Measurements from ENCODE around the gene ANXA9.

The ANXA9 gene

DNA sequence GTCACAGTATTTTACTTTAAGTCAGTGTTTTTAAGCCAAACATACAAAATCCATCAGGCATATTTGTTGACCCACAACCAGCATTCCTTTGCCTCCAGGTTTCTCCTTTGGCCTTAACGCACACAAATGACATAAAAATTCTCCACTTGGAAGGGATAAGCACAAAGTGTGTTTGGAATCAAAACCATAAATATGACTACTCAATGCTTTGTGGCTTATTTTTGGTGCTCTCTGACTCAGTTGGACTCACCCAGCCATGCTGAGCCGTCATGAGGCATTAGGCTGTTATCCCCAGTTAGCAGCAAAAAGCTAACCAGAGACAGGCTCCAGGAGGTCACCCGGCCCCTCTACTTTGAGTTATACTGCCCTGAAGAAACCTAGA lies 27.1 kb downstream of the ANXA9 start (continued):
- TF ChIP-seq PATZ1 (CRISPR knock-in tag; IDR thresholded peaks at IDR 0.05; ENCODE audit: borderline replicate concordance) (no peak), ZNF70 (CRISPR knock-in tag; IDR thresholded peaks at IDR 0.05) (no peak), SNAI2 (CRISPR knock-in tag; IDR thresholded peaks at IDR 0.05) (no peak), ESRRG (CRISPR knock-in tag; IDR thresholded peaks at IDR 0.05) (no peak), CREB5 (CRISPR knock-in tag; IDR thresholded peaks at IDR 0.05; ENCODE audit: low read depth) (no peak), TCF4 (CRISPR knock-in tag; IDR thresholded peaks at IDR 0.05; ENCODE audit: borderline replicate concordance) (no peak), OSR1 (CRISPR knock-in tag; IDR thresholded peaks at IDR 0.05) (no peak), ISL1 (CRISPR knock-in tag; IDR thresholded peaks at IDR 0.05) (no peak)

GRCh38 chr1:151009674-151010345 lies 27.7 kb downstream of the ANXA9 start:
- TF ChIP-seq GLIS3 (CRISPR knock-in tag; IDR thresholded peaks at IDR 0.05) (no peak), TSHZ2 (CRISPR knock-in tag; IDR thresholded peaks at IDR 0.05) (no peak), CSDC2 (CRISPR knock-in tag; IDR thresholded peaks at IDR 0.05) (no peak), ESRRG (CRISPR knock-in tag; IDR thresholded peaks at IDR 0.05) (no peak), ZC3H10 (CRISPR knock-in tag; IDR thresholded peaks at IDR 0.05) (no peak), ZFP3 (CRISPR knock-in tag; IDR thresholded peaks at IDR 0.05) (no peak), TCF4 (CRISPR knock-in tag; IDR thresholded peaks at IDR 0.05; ENCODE audit: borderline replicate concordance) (no peak), ZNF8 (CRISPR knock-in tag; IDR thresholded peaks at IDR 0.05) (no peak), RARB (CRISPR knock-in tag; IDR thresholded peaks at IDR 0.05) (no peak), TOX (CRISPR knock-in tag; IDR thresholded peaks at IDR 0.05; ENCODE audit: borderline replicate concordance) (no peak), PATZ1 (CRISPR knock-in tag; IDR thresholded peaks at IDR 0.05; ENCODE audit: borderline replicate concordance) (no peak), SNAI2 (CRISPR knock-in tag; IDR thresholded peaks at IDR 0.05) (no peak), ARNTL (CRISPR knock-in tag; IDR thresholded peaks at IDR 0.05; ENCODE audit: borderline replicate concordance, low read depth) (no peak), ZNF565 (CRISPR knock-in tag; conservative IDR thresholded peaks at IDR 0.05; ENCODE audit: low read depth) (no peak), ZNF70 (CRISPR knock-in tag; IDR thresholded peaks at IDR 0.05) (no peak), ISL1 (CRISPR knock-in tag; IDR thresholded peaks at IDR 0.05) (no peak), PPARA (CRISPR knock-in tag; IDR thresholded peaks at IDR 0.05; ENCODE audit: borderline replicate concordance) (no peak), CREB5 (CRISPR knock-in tag; IDR thresholded peaks at IDR 0.05; ENCODE audit: low read depth) (no peak), CSRNP3 (CRISPR knock-in tag; IDR thresholded peaks at IDR 0.05) (no peak)
- TF ChIP-seq, protein P1, sequence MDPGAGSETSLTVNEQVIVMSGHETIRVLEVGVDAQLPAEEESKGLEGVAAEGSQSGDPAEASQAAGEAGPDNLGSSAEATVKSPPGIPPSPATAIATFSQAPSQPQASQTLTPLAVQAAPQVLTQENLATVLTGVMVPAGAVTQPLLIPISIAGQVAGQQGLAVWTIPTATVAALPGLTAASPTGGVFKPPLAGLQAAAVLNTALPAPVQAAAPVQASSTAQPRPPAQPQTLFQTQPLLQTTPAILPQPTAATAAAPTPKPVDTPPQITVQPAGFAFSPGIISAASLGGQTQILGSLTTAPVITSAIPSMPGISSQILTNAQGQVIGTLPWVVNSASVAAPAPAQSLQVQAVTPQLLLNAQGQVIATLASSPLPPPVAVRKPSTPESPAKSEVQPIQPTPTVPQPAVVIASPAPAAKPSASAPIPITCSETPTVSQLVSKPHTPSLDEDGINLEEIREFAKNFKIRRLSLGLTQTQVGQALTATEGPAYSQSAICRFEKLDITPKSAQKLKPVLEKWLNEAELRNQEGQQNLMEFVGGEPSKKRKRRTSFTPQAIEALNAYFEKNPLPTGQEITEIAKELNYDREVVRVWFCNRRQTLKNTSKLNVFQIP (CRISPR knock-in tag; IDR thresholded peaks at IDR 0.05; ENCODE audit: borderline replicate concordance, low read depth), result no peak
- ATAC-seq, result no peak
